GM15510 (cell line): Measurements from ENCODE around the gene MPL.

ENCODE experiments used
- POLR2A ChIP-seq: IDR thresholded peaks from 3 replicates; pipeline ENCODE4 v1.6.1; 2011; ENCODE audit warnings: borderline replicate concordance; ENCODE audit not compliant: insufficient read length; ENCODE audit errors: extremely low read depth

MPL gene

DNA sequence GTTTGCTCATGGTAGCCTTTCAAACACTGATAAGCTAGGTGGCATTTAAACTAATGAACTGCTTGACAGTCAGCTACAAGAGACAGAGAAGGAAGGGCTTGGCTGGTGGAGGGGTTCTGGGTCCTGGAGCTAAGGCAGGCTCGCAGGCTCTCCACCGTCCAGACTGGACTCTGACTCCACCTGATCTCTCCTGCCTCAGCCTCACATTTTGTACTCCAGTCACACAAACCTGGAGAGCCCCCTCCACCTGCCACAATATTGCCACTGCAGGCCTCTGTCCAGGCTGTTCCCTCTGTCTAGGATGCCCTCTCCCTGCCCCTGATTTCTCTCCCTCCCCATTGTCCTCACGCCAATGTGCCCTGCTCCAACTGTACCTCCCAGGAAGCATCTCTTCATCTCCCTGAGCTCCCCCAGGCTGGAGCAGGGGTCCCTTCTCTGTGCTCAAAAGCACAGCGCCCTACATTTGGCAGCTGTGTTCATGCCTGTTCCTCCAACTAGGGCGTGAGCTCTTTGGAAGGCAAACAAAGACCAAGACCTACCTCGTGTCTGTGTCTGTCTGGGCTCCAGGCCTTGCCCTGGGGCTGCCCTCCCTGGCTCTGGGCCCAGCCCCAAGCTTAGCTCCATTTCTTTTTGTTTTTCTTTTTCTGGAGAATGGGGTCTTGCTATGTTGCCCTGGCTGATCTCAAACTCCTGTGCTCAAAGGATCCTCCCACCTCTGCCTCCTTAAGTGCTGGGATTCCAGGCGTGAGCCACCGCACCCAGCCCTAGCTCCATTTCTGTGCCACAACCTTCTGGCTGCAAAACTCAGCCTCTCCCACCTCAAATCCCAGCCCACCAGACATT, 33.9 kb upstream of the MPL start:
- no peak for TF ChIP-seq POLR2A

DNA sequence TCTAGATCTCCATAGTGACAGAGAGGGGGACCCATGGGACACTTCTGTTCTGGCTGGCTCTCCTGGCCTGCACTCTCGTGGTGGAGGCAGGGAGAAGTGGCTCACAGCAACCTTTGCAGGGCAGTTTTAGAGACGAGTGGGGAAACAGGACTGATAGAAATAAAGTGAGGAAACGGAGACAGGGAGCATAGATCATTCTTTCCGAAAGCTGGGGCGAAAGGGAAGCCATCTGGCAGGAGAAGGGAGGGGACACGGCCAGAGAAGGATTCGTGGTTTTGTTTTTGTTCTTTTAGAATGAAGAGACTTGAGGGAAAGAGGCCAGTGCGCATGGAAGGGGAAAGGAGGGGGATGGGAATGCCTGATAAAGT, 33.3 kb upstream of the MPL start:
- TF ChIP-seq POLR2A: no peak

DNA sequence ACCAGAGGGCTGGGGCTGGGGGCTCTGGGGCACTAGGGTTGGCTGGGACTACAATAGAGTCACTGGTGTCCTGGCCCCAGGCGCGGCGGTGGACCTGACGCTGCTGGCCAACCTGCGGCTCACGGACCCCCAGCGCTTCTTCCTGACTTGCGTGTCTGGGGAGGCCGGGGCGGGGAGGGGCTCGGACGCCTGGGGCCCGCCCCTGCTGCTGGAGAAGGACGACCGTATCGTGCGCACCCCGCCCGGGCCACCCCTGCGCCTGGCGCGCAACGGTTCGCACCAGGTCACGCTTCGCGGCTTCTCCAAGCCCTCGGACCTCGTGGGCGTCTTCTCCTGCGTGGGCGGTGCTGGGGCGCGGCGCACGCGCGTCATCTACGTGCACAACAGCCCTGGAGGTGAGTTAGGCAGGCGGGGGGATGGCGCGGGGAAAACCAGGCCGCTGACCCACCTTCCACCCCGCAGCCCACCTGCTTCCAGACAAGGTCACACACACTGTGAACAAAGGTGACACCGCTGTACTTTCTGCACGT, 32.8 kb upstream of the MPL start:
- TF ChIP-seq POLR2A: no peak

DNA sequence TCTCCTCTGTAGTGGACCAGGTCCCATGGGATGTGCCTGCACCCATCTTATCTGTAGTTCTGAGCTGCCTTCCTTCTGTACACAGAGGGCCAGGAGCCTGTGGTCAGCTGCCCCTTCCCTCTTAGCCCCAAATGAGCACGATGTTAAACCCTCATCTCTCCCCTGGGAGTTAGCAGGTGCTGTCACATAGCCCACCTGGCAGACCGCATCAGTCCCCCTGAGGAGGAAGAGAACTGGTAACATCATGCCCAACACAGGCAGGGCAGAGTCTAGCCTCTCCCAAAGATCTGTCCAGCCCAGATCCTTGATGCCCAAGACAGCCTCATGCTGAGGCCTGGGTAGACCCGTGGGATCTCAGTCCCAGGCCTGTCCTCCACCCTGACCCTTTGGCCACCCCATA, 32.2 kb upstream of the MPL start:
- TF ChIP-seq POLR2A: no peak

DNA sequence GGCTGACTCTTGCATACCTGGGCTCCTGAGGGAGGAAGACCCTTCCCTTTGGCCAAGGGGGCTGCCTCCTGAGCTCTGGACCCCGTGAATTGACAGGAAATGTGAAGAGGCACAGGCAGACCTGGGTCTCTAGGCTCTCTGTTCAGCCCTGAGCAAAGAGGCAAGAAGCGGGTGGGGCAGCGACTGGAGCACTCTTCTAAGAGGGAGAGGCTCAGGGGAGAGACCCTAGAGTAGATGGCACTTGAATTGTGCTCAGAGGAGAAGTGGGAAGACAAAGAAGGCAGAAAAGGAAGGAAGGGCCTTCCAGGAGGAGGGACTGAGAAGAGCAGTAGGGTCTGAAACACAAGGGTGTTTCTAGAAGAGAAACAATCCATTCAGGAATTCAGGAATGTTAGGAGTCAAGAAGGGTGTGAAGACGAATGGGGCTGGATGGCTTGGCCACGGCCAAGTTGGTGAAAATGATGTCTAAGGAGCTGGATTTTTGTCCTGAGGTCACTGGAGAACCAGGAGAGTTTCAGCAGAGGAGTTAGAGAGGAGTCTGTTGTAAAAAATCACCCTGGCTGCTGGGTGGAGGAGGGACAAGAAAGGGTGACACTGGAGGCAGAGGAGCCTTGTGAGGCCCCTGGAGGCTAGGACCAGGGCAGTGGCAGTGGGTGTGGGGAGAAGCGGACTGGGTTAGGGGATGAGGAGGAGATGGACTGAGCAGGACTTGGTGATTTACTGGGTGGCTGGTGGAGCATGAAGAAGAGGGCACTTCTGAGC, 31.5 kb upstream of the MPL start:
- no peak for TF ChIP-seq POLR2A

DNA sequence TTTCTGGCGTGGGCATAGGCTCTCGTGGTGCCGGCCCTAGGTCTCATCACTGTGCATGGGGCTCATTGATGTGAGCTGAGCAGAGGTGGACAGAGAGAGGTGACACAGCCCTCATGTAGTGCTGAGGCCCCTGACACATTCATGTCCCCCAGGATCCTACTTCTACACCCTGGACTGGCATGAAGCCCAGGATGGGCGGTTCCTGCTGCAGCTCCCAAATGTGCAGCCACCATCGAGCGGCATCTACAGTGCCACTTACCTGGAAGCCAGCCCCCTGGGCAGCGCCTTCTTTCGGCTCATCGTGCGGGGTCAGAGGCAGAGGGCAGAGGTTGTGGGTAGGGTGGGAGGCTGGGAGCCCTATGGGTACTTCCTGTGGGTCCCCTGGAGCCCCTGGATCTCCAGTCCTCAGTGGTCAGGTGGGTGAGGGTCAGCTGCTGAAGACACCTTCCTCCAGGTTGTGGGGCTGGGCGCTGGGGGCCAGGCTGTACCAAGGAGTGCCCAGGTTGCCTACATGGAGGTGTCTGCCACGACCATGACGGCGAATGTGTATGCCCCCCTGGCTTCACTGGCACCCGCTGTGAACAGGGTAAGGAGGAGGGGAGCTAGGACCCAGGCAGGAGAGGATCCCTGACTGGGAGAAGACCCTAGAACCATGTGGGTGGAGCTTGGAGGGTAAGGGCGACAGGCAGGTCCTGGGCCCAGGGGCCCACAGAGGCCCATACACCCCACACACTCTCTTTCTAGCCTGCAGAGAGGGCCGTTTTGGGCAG, 30.7 kb upstream of the MPL start:
- no peak for TF ChIP-seq POLR2A

DNA sequence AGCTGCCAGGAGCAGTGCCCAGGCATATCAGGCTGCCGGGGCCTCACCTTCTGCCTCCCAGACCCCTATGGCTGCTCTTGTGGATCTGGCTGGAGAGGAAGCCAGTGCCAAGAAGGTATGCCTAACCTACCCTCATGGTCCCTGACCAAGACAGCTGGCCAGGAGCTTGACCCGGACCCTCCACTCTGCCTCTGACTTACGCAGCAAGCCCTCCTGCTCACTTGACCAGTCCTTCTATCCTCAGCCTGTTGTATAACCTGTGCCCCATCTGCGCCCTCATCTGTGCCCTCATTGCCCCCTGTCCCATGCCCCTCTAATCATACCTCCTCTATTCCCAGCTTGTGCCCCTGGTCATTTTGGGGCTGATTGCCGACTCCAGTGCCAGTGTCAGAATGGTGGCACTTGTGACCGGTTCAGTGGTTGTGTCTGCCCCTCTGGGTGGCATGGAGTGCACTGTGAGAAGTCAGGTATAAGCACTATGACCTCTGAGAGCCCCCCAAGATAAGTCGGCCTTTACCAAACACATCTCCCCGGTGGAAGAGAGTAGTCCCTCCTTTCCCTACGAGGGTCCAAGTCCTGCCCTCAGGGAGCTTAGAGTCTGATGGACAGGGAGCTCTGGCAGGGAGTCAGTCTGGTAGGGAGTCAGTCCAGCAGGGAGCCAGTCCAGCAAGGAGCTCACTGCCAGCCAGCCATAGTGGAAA, 30.0 kb upstream of the MPL start:
- no peak for TF ChIP-seq POLR2A

DNA sequence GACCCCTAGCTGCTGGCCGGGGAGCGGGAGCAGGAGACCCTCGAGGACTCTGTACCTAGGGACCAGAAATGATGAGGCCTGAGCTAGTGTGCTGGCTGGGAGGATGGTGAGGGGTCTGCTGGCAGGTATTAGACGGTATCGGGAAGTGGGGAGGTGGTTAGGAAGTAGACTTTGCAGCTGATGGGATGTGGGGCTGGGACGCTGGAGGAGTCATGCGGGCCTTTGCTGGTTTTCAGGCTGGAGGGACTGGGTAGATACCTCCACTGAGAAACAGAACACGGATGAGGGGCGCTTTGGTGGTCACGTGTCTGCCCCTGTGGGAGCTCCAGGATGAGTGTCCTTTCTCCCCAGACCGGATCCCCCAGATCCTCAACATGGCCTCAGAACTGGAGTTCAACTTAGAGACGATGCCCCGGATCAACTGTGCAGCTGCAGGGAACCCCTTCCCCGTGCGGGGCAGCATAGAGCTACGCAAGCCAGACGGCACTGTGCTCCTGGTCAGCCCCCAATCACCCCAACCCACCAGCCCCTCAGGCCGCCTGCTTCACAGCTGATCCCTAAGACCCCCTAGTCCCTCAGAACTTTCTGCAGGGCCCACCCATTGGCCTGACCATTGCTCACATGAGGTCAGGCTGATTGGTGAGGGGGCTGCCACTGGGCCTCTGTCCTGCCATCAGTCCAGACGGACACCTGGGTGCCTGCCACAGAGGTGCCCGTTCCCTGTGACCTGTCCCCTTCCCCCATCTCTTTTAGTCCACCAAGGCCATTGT, 28.8 kb upstream of the MPL start:
- TF ChIP-seq POLR2A: no peak

DNA sequence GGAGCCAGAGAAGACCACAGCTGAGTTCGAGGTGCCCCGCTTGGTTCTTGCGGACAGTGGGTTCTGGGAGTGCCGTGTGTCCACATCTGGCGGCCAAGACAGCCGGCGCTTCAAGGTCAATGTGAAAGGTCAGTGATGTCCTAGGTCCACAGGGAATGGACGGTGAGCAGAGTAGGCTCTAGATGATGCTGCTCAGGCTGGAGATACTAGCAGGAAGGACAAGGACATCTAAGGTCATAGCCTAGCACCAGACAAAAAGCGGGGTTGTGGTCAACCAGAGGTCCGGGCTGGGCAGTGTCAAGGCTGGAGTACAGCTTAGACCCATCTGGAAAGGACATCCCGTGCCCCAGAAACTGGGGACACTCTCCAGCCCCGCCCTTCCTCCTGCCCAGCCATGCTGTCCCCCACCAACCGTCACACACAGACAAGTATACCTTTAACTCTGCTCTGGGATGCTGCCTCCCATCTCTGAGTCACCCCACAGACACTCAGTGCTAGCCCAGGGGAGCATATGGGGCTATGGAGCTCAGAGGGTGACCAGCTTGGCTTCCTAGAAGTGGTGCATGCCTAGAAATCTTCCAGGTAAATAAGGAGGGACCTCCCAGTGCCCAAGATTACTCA, 28.1 kb upstream of the MPL start:
- TF ChIP-seq POLR2A: no peak

DNA sequence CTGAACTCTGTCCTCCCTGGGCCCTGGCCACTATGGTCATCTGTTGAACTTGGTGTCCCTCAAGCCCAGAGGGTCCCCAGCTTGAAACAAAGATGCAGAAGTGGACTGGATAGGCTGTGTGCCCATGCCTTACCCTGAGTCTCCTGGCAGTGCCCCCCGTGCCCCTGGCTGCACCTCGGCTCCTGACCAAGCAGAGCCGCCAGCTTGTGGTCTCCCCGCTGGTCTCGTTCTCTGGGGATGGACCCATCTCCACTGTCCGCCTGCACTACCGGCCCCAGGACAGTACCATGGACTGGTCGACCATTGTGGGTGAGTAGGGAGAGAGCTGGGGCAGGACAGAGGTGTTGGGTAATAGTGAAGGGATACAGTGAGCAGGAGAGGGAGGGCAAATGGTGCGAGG, 26.1 kb upstream of the MPL start:
- no peak for TF ChIP-seq POLR2A

DNA sequence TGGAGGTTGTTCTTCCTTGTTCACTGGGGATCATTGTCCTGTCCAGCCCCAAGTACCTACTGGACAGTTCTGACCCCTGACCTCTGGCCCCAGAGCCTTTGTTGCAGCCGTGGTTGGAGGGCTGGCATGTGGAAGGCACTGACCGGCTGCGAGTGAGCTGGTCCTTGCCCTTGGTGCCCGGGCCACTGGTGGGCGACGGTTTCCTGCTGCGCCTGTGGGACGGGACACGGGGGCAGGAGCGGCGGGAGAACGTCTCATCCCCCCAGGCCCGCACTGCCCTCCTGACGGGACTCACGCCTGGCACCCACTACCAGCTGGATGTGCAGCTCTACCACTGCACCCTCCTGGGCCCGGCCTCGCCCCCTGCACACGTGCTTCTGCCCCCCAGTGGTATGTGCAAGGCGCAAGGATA, 25.4 kb upstream of the MPL start:
- no peak for TF ChIP-seq POLR2A

DNA sequence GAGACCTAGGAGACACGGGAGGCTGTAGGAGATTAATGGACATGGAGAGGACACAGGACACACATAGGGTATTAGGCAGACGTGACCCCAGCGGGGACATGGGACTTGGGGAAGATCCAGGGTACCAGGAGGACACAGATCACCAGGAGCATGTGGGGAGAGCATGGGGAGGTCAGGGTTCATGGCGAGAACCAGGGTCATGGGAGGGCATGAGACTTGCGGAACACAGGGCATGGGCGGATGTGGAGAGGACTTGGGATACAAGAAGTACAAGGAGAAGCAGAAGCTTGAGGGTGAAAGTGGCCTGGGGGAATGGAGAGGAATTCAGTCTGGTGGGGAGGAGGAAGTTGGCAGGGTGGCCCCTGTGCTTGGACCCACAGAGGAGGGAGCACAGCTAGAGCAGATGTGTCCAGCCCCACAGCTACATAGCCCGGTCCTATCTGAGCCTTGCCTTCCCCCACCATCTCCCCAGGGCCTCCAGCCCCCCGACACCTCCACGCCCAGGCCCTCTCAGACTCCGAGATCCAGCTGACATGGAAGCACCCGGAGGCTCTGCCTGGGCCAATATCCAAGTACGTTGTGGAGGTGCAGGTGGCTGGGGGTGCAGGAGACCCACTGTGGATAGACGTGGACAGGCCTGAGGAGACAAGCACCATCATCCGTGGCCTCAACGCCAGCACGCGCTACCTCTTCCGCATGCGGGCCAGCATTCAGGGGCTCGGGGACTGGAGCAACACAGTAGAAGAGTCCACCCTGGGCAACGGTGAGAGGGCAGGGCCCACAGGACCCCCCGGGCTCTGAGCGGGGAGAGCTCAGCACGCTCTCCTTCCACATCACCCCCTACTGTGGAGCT, 24.7 kb upstream of the MPL start:
- TF ChIP-seq POLR2A: no peak
